Caki2 (cell line): Measurements from ENCODE around the gene CD3G. TPM values are rescaled to one million over a fixed set of nuclear protein-coding genes. Genes with fewer than 3 reads are reported as not detected.
"Not testable (repeated sequence)": the region's sequence is repeated elsewhere in the genome, so short reads cannot be mapped to it uniquely, and the experiment has no call there.

Experiments
- DNase-seq: peaks from one replicate; pipeline ENCODE4 v3.0.0-alpha.2; 2015; ENCODE audit warnings: low read depth
- in situ Hi-C: cut with HindIII; loops from 2 replicates; pipeline ENCODE4 v1.10.0; 2016; ENCODE audit warnings: low sequenced_read_pairs, low pct_unique_long_range_greater_than_20kb, mixed read lengths
- total RNA-seq: library from RNA; depleted of rRNA; stranded (reverse); fragments of >200 nt; shearing (Covaris generic); gene quantifications from 2 replicates; pipeline ENCODE4 v1.2.3, GENCODE V29; 2014; ENCODE audit warnings: low replicate concordance

The CD3G gene
- total RNA-seq, 1 experiment from 2014 or later: not detected

GRCh38 chr11:118364956-118365615, 20.9 kb downstream of the CD3G start:
- in situ Hi-C loops: no loop called here
- no peak for DNase-seq

- in situ Hi-C loops: no loop called here
- no peak for DNase-seq
These were observed 22.1 kb downstream of the CD3G start for GRCh38 chr11:118366287-118366686.

- peak; percentile 10 for DNase-seq
- in situ Hi-C loops: no loop called here
These were observed 26.6 kb downstream of the CD3G start for GRCh38 chr11:118370774-118371173.

- in situ Hi-C loops: no loop called here
These were observed 29.1 kb downstream of the CD3G start for GRCh38 chr11:118373263-118373662.

GRCh38 chr11:118373871-118374270, 29.7 kb downstream of the CD3G start:
- no peak for DNase-seq
- in situ Hi-C loops: no loop called here

More at GRCh38 chr11:118373263-118373662, 29.1 kb downstream of the CD3G start:
- no peak for DNase-seq

- in situ Hi-C loops: no loop called here
- DNase-seq: no peak
These were observed 30.6 kb downstream of the CD3G start for GRCh38 chr11:118374729-118375128.

GRCh38 chr11:118375978-118376377, 31.8 kb downstream of the CD3G start:
- no peak for DNase-seq
- in situ Hi-C loops: no loop called here

GRCh38 chr11:118379497-118379896, 35.4 kb downstream of the CD3G start:
- in situ Hi-C loops: no loop called here

GRCh38 chr11:118380571-118380970, 36.4 kb downstream of the CD3G start:
- in situ Hi-C loops: no loop called here
- no peak for DNase-seq

More at GRCh38 chr11:118379497-118379896, 35.4 kb downstream of the CD3G start:
- DNase-seq: no peak

GRCh38 chr11:118382954-118383353, 38.8 kb downstream of the CD3G start:
- in situ Hi-C loops: no loop called here
- no peak for DNase-seq

- no peak for DNase-seq
- in situ Hi-C loops: no loop called here
These were observed 39.5 kb downstream of the CD3G start for GRCh38 chr11:118383657-118384056.

GRCh38 chr11:118396097-118396501, 52.0 kb downstream of the CD3G start:
- no peak for DNase-seq
- in situ Hi-C loops: no loop called here

GRCh38 chr11:118397448-118397847, 53.3 kb downstream of the CD3G start:
- DNase-seq: no peak
- in situ Hi-C loops: no loop called here

- DNase-seq: no peak
These were observed 54.8 kb downstream of the CD3G start for GRCh38 chr11:118398791-118399559.

GRCh38 chr11:118401151-118401879, 57.2 kb downstream of the CD3G start, which contains the start of gene ATP5MG:
ATP5MG (plus strand) TSS chr11:118401606; CDS start chr11:118401666, 60 bp downstream.
- in situ Hi-C loops: no loop called here

More at GRCh38 chr11:118398791-118399559, 54.8 kb downstream of the CD3G start:
- in situ Hi-C loops: no loop called here

GRCh38 chr11:118401880-118402590, 57.9 kb downstream of the CD3G start:
- in situ Hi-C loops: no loop called here
- no peak for DNase-seq

More at GRCh38 chr11:118401151-118401879, 57.2 kb downstream of the CD3G start, which contains the start of gene ATP5MG:
- peak; percentile 89 for DNase-seq

- in situ Hi-C loops, DNase-seq: not testable (repeated sequence)
These were observed 58.5 kb downstream of the CD3G start for GRCh38 chr11:118402594-118402993.
